ENCODE data around the gene BANF2. TPM values are rescaled to one million over a fixed set of nuclear protein-coding genes. Genes with fewer than 3 reads are reported as not detected.

BANF2 gene
- not detected for polyA plus RNA-seq (2012; ENCODE audit: insufficient read depth, insufficient read length, low read depth)

- DNase-seq, result no peak
- Histone ChIP-seq H3K4me1 (no peaks in the 10 kb centered on the region), H3K36me3 (no peaks in the 10 kb centered on the region), H3K4me3 (ENCODE audit: low read depth, low read length) (no peak within 1 kb of the TSS), H3K9me3 (no peaks in the 10 kb centered on the region), H3K27me3 (no peaks in the 10 kb centered on the region)
- TF ChIP-seq CTCF (IDR thresholded peaks at IDR 0.05; ENCODE audit: low read depth, low read length), result no peak
Measured at GRCh38 chr20:17699931-17700351, at the start of gene BANF2. Gene BANF2, plus strand, starts transcription at chr20:17699966. Its CDS starts 25,060 bp downstream, at chr20:17725026.

DNA sequence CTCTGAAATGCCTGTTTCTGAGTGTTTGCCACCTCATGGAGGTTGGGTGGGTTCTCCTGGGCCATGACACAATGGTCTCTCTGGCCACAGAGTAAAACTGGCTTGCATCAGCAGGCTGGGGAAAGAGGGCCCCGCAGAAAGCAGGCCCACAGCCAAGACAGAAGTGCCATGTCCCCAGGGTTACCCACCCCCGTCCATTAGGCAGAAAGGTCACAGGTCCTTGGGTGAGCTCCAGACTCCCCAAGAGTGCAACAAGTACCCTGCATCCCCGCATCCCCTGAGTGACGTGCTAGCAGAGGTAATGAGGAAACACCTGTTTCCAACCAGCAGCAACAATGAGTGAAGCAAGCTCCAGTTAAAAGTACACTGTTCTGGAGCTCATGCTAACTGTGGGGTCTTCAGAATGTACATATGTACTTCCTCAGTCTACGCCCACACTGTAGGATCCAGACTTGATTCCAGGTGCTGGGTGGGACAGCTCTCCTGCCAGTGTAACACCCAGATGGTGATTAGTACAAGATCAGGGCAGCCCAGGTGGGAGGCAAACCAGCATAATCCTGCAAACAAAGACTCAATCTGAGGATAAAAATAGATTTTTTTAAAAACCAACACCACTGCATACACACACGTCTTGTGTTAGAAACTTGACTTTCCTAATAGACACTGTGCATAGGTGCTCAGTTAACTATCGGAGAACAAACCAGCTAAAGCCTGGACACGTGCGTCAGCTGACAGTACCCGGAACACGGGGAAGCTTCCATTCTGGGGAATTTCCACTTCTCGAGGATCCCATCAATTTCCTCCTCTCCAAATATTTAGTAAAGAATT lies 49.3 kb upstream of the BANF2 start:
- H3K4me1 ChIP-seq, result peaks cover 9% of the 10 kb centered on the region
- no peak overlapping the region for H3K4me3 ChIP-seq (ENCODE audit: low read depth, low read length)
- no peaks in the 10 kb centered on the region for H3K36me3 ChIP-seq
- DNase-seq, result no peak
- H3K27me3 ChIP-seq, result no peaks in the 10 kb centered on the region
- no peaks in the 10 kb centered on the region for H3K9me3 ChIP-seq
- TF ChIP-seq CTCF (IDR thresholded peaks at IDR 0.05; ENCODE audit: low read depth, low read length), result no peak

GRCh38 chr20:17651129-17651759 lies 48.5 kb upstream of the BANF2 start:
- no peak overlapping the region for H3K4me3 ChIP-seq (ENCODE audit: low read depth, low read length)
- no peaks in the 10 kb centered on the region for H3K36me3 ChIP-seq
- no peak for DNase-seq
- no peak for TF ChIP-seq CTCF (IDR thresholded peaks at IDR 0.05; ENCODE audit: low read depth, low read length)
- peaks cover 2% of the 10 kb centered on the region; the same call in 1 of the 2 replicates for H3K4me1 ChIP-seq
- no peaks in the 10 kb centered on the region for H3K27me3 ChIP-seq
- no peaks in the 10 kb centered on the region for H3K9me3 ChIP-seq

DNA sequence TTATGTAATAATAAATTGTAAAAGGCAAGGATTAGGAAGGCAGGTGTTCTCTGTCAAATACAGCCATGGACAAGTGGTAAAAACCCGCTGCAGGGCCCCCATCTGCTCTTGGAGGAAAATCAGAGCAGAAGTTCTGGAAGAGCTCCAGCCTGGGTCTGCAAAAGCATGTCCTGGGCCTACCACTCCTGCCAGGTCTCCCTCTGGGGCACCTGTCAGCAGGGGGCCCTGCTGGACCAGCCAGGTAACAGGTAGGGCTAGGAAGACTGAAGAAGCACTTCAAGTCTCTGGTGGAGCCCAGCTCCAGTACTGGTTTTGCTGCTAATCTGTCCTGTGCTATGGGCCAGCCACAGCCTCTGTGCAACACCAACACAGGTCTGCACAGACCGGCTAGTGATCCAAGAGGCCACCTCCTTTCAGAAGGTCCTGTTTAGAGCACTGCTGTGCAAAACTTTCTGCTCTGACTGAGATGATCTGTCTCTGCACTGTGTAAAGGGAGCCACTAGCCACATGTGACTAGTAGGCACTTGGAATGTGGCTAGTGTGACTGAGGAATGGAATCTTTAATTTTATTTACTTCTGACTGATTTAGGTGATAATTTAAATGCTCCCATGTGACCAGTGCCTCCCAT lies 47.9 kb upstream of the BANF2 start:
- Histone ChIP-seq H3K4me1 (no peaks in the 10 kb centered on the region), H3K9me3 (no peaks in the 10 kb centered on the region), H3K4me3 (ENCODE audit: low read depth, low read length) (no peak overlapping the region), H3K36me3 (no peaks in the 10 kb centered on the region), H3K27me3 (no peaks in the 10 kb centered on the region)
- TF ChIP-seq CTCF (IDR thresholded peaks at IDR 0.05; ENCODE audit: low read depth, low read length), result no peak
- no peak for DNase-seq

- no peak overlapping the region for H3K4me3 ChIP-seq (ENCODE audit: low read depth, low read length)
- H3K36me3 ChIP-seq, result no peaks in the 10 kb centered on the region
- H3K27me3 ChIP-seq, result no peaks in the 10 kb centered on the region
- H3K9me3 ChIP-seq, result no peaks in the 10 kb centered on the region
- no peak for DNase-seq
- H3K4me1 ChIP-seq, result no peaks in the 10 kb centered on the region
- TF ChIP-seq CTCF (IDR thresholded peaks at IDR 0.05; ENCODE audit: low read depth, low read length), result no peak
Measured at GRCh38 chr20:17652411-17652810, 47.4 kb upstream of the BANF2 start.

Measured in BE2C (cell line).